COLO668 (cell line): ENCODE results near the gene TPR.

Experiments used
- DNase-seq: peaks from one replicate; lab custom pipeline; 2025; ENCODE audit not compliant: unreplicated experiment; lab: John Stamatoyannopoulos, UW

Gene TPR

DNA sequence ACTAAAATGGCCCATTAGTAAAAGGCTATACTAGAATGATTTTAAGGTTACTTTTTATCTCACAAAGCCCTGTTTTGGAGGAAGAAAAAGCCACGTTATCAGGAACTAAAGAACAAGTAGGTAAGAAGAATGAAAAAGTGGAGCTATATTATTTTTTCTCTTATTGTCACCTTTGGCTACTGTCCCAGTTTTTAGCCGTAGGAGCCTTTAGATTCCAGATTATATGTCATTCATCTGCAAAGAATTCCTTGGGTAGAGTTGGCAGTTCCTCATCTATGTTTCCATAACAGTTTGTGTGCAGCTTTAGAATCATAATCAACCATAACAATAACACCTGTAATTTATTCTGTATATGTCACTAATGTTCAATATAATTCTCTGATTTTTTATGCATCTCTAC, 83.8 kb downstream of the TPR start:
- no peak for DNase-seq

DNA sequence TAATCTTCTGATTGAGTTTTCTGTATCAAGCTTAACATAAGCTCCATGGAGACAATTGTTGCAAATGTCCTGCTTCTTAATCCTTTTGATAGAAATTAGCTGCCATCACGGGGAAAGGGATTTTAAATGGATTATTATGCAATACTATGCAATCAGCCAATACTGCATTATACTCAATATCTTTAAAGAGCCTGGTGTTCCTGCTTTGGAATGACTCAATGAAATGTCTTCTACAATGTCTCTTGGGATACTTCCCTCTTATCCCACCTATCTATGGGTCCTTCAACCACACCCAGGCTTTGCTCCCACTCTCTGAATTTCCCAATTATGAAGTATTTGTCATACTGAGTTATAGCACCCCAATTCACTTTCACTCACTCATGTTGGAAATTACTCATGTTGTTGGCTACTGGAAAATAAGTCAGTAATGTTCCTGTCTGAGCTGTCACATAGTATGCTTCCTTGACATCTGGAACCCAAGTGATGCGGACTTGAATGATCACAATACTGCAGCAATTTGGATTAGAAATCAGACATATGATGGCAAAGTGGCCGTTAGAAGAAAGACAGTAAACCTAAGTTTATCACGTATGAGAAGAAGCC, 85.0 kb downstream of the TPR start:
- no peak for DNase-seq

DNA sequence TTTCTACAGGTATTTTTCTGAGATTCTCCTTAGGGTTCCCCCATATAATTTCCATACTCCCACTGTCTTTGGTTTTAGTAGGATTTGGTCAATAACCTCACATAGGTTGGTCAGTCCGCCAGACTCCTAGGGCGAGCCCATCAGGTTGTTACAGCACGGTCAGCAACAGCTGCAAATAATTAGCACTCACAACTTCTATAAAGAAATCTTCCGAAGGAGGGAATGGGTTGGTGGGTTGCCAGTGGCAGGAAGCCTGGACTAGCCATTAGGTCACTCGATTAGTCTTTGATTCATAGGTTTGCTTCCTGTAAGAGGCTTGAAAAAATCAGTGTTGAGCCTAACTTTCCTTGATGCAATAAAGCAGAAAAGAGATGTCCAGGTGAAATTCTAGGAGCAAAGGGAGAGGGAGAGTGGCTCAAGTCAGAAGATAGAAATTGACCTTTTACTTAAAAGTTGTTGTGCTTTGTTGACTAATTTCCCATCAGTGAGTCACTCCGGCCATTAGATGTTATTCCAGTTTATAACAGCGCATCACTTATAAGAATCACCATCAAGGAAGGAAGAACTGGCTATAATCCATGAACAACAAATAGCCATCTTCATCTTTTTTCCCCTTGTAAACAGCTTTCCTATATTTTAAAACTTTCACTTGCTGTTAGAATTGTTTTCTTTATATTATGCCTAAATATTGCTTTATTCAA, 88.3 kb downstream of the TPR start:
- no peak for DNase-seq

DNA sequence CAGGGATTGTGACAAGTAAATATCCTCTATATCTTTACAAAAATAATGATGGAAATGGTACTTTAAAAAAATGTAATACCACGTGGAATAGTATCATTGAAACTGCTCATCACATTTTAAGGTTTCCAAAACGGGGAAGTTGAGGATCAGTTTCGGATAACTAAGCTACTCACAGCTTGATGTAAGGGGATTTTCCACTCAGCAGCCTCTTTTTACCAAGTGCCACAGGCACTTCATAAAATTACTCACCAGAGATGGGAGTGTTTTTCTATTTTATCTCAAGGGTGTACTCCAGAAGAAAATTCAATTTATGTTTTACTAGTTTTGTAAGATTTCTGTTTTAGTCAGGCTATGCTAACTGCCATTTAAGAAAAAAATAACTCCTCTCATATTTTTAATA, 91.7 kb downstream of the TPR start:
- no peak for DNase-seq

DNA sequence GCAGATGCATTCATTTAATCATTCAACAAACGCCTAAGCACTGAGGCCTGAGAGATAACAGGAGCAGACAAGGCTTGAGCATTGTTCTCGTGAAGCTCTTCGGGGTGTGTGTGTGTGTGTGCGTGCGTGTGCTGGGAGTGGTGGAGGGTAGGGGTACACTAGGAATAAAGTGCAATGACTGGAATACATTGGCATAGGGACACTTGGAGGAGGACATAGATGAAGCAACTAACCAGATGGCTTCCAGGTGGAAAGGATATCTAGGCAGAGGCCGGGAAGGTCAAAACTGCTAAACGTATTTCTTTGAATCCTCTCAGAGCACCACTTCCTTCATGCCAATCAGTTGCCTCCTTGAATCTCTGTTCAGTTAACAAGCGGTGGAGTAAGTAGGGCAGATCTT, 92.6 kb downstream of the TPR start:
- DNase-seq = no peak

DNA sequence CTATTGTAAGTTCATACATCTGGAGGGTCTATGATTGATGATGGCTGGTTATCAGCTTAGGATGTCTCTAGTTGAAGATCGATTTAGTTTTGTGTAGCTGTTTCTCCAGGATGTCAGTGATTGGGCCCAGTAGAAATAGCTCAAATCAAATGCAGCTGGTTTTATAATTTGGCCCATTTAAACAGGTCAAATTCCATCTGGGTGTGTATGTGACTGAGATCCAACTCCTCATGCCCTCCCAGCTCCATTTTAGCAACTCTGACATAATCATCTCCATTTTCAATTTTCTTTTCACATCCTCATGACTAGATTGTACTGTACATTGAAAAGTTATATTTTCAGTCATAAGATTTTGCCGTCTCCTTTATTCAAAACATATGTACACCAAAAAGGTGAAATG, 99.2 kb downstream of the TPR start:
- DNase-seq = no peak

DNA sequence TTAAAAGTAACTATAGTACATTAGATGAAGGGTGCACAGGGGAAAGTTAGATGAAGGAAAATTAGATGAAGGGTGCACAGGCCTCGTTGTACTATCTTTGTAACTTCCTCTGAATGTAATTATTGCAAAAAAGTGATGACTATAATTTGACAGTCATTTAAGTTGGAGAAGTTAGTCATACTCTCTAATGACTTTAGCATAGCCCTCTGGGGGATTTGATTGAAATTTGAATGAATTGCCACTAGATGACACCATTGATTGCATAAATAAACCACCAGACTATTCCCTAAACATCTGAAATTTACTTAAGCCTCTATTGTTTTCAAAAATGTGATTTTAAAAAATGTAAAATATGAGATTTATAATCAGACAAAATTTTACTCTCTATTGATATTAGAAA, 102.6 kb downstream of the TPR start:
- DNase-seq = no peak

DNA sequence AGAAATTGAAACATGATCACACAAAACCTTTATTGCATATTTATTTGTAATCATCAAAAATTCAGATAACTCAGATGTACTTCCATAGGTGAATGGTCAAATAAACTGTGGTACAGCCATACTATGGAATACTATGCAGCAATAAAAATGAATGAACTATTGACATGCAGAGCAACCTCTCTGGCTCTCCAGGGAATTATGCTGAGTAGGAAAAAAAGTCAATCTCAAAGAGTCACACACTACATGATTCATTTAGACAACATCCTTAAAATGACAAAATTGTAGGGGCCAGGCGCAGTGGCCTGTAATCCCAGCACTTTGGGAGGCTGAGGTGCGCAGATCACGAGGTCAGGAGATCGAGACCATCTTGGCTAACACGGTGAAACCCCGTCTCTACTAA, 104.0 kb downstream of the TPR start:
- no peak for DNase-seq
